ENCODE results near the gene GULP1. TPM values are rescaled to one million over a fixed set of nuclear protein-coding genes. Genes with fewer than 3 reads are reported as not detected.

Gene GULP1
- total RNA-seq, 1 experiment from 2014 or later = 76.0 TPM

- peaks cover 22% of the 10 kb centered on the region for H3K79me2 ChIP-seq (ENCODE audit: insufficient read depth, low read length)
- no peak overlapping the region for H3K27ac ChIP-seq (ENCODE audit: low read depth, low read length)
- no peaks in the 10 kb centered on the region for H3K9me2 ChIP-seq (ENCODE audit: insufficient read depth)
- ATAC-seq = no peak
- H3K27me3 ChIP-seq (ENCODE audit: insufficient read depth, low read length) = no peaks in the 10 kb centered on the region
- H3K36me3 ChIP-seq (ENCODE audit: control insufficient read depth in 1 of 2, insufficient read depth in 2 of 2, low read length in 2 of 2) = no peaks in the 10 kb centered on the region
- POLR2A ChIA-PET = no interaction called here
- RAD21 ChIA-PET (ENCODE audit: low non-redundant PET in 1 of 2, low total read pairs in 2 of 2, uncharacterized antibody in 2 of 2, unreplicated experiment in 2 of 2) = no interaction called here
- intact Hi-C loops (cut with micrococcal nuclease) = no loop called here
- no peak overlapping the region for H3K4me3 ChIP-seq (replicated peaks in 1 of 2; ENCODE audit: low read depth in 1 of 2, low read length in 2 of 2)
- no peak overlapping the region for H3K9ac ChIP-seq (ENCODE audit: low read length)
- H2AFZ ChIP-seq (ENCODE audit: low read depth, low read length, poor library complexity, severe bottlenecking) = no peak overlapping the region
- H3K4me2 ChIP-seq (ENCODE audit: low read length) = no peak overlapping the region
- H4K20me1 ChIP-seq (ENCODE audit: insufficient read depth) = no peaks in the 10 kb centered on the region
- H3K4me1 ChIP-seq (ENCODE audit: control insufficient read depth in 1 of 2, insufficient read depth in 2 of 2, low read length in 2 of 2) = no peaks in the 10 kb centered on the region
- no peak for DNase-seq (ENCODE audit: low read depth, low spot score)
- CTCF ChIA-PET = no interaction called here
- TF ChIP-seq EGR1 (IDR thresholded peaks at IDR 0.05; ENCODE audit: low read depth) (no peak), CEBPB (IDR thresholded peaks at IDR 0.05; ENCODE audit: low read depth) (no peak), POLR2A (IDR thresholded peaks at IDR 0.05; ENCODE audit: borderline replicate concordance, extremely low read depth, insufficient read depth, insufficient read length) (no peak), JUND (IDR thresholded peaks at IDR 0.05) (no peak), TCF7L2 (IDR thresholded peaks at IDR 0.05; ENCODE audit: borderline replicate concordance, extremely low read depth, insufficient read depth, insufficient read length) (no peak), ZFX (IDR thresholded peaks at IDR 0.05) (no peak), SIN3A (IDR thresholded peaks at IDR 0.05; ENCODE audit: low read depth) (no peak), EZH2phosphoT487 (IDR thresholded peaks at IDR 0.05; ENCODE audit: borderline replicate concordance) (no peak), CBX3 (IDR thresholded peaks at IDR 0.05; ENCODE audit: low read depth) (no peak), EZH2 (IDR thresholded peaks at IDR 0.05) (no peak), RAD21 (IDR thresholded peaks at IDR 0.05; ENCODE audit: low read depth) (no peak)
- TF ChIP-seq, protein P1, sequence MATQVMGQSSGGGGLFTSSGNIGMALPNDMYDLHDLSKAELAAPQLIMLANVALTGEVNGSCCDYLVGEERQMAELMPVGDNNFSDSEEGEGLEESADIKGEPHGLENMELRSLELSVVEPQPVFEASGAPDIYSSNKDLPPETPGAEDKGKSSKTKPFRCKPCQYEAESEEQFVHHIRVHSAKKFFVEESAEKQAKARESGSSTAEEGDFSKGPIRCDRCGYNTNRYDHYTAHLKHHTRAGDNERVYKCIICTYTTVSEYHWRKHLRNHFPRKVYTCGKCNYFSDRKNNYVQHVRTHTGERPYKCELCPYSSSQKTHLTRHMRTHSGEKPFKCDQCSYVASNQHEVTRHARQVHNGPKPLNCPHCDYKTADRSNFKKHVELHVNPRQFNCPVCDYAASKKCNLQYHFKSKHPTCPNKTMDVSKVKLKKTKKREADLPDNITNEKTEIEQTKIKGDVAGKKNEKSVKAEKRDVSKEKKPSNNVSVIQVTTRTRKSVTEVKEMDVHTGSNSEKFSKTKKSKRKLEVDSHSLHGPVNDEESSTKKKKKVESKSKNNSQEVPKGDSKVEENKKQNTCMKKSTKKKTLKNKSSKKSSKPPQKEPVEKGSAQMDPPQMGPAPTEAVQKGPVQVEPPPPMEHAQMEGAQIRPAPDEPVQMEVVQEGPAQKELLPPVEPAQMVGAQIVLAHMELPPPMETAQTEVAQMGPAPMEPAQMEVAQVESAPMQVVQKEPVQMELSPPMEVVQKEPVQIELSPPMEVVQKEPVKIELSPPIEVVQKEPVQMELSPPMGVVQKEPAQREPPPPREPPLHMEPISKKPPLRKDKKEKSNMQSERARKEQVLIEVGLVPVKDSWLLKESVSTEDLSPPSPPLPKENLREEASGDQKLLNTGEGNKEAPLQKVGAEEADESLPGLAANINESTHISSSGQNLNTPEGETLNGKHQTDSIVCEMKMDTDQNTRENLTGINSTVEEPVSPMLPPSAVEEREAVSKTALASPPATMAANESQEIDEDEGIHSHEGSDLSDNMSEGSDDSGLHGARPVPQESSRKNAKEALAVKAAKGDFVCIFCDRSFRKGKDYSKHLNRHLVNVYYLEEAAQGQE (IDR thresholded peaks at IDR 0.05; ENCODE audit: low read depth) = no peak
- TF ChIP-seq, protein P2, sequence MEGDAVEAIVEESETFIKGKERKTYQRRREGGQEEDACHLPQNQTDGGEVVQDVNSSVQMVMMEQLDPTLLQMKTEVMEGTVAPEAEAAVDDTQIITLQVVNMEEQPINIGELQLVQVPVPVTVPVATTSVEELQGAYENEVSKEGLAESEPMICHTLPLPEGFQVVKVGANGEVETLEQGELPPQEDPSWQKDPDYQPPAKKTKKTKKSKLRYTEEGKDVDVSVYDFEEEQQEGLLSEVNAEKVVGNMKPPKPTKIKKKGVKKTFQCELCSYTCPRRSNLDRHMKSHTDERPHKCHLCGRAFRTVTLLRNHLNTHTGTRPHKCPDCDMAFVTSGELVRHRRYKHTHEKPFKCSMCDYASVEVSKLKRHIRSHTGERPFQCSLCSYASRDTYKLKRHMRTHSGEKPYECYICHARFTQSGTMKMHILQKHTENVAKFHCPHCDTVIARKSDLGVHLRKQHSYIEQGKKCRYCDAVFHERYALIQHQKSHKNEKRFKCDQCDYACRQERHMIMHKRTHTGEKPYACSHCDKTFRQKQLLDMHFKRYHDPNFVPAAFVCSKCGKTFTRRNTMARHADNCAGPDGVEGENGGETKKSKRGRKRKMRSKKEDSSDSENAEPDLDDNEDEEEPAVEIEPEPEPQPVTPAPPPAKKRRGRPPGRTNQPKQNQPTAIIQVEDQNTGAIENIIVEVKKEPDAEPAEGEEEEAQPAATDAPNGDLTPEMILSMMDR (IDR thresholded peaks at IDR 0.05 in 2 of 3, conservative IDR thresholded peaks at IDR 0.05 in 1 of 3; ENCODE audit: borderline replicate concordance in 1 of 3, insufficient read depth in 1 of 3, low read depth in 2 of 3, low read length in 2 of 3) = no peak
- BruUV-seq (replicated peaks) = no TSS peak
- no peaks in the 10 kb centered on the region for H3K9me3 ChIP-seq (ENCODE audit: control insufficient read depth in 1 of 2, insufficient read depth in 1 of 2, low read depth in 1 of 2, low read length in 2 of 2)
These were observed 134.4 kb downstream of the GULP1 start for GRCh38 chr2:188426121-188426520.
